Posterior cingulate gyrus (tissue), 11 donors: ENCODE data around the gene MMP21.

Source experiments
- DNase-seq, 10 donors: peaks; one replicate each; pipeline versions ENCODE4 v3.0.0 to v3.0.0-alpha.2; 2020 to 2021; ENCODE audit warnings: mixed read lengths in 3 of 10
- intact Hi-C: fragments of 100-400 bp; cut with DNase I; formaldehyde crosslinking; loops from one replicate; pipeline ENCODE4 v1.15.1; 2023

MMP21 gene

GRCh38 chr10:125719173-125720001 lies 56.2 kb downstream of the MMP21 start, which contains the start of gene EDRF1:
TSS of gene EDRF1 (plus strand) at chr10:125719709. CDS start at chr10:125719808, 99 bp downstream.
- DNase-seq = peak; percentile 98 to 100 (median 99)
- intact Hi-C loops = loop anchor here (10.0 kb wide), 1 partner anchor 105 kb away; the partner anchor contains the start of genes BCCIP and UROS
